ENCODE results near the gene KCNJ15.

Gene KCNJ15

GRCh38 chr21:38249256-38249655, 7.5 kb upstream of the KCNJ15 start:
- ATAC-seq, result no peak
- TF ChIP-seq PPARA (CRISPR knock-in tag; IDR thresholded peaks at IDR 0.05; ENCODE audit: borderline replicate concordance) (no peak), CSDC2 (CRISPR knock-in tag; IDR thresholded peaks at IDR 0.05) (no peak), ZC3H10 (CRISPR knock-in tag; IDR thresholded peaks at IDR 0.05) (no peak), GLIS3 (CRISPR knock-in tag; IDR thresholded peaks at IDR 0.05) (no peak), ZFP30 (CRISPR knock-in tag; IDR thresholded peaks at IDR 0.05) (no peak), TSHZ2 (CRISPR knock-in tag; IDR thresholded peaks at IDR 0.05) (no peak), RARB (CRISPR knock-in tag; IDR thresholded peaks at IDR 0.05) (no peak), OSR1 (CRISPR knock-in tag; IDR thresholded peaks at IDR 0.05) (no peak), CREB5 (CRISPR knock-in tag; IDR thresholded peaks at IDR 0.05; ENCODE audit: low read depth) (no peak), ISL1 (CRISPR knock-in tag; IDR thresholded peaks at IDR 0.05) (no peak), POU6F1 (CRISPR knock-in tag; IDR thresholded peaks at IDR 0.05; ENCODE audit: borderline replicate concordance, low read depth) (no peak), ZNF565 (CRISPR knock-in tag; conservative IDR thresholded peaks at IDR 0.05; ENCODE audit: low read depth) (no peak), TOX (CRISPR knock-in tag; IDR thresholded peaks at IDR 0.05; ENCODE audit: borderline replicate concordance) (no peak), ESRRG (CRISPR knock-in tag; IDR thresholded peaks at IDR 0.05) (no peak), ZNF70 (CRISPR knock-in tag; IDR thresholded peaks at IDR 0.05) (no peak), PATZ1 (CRISPR knock-in tag; IDR thresholded peaks at IDR 0.05; ENCODE audit: borderline replicate concordance) (no peak), ZNF8 (CRISPR knock-in tag; IDR thresholded peaks at IDR 0.05) (no peak)

GRCh38 chr21:38249696-38250278, 7.0 kb upstream of the KCNJ15 start:
- TF ChIP-seq PPARA (CRISPR knock-in tag; IDR thresholded peaks at IDR 0.05; ENCODE audit: borderline replicate concordance), result no peak
- TF ChIP-seq SNAI2 (CRISPR knock-in tag; IDR thresholded peaks at IDR 0.05), result no peak
- no peak for TF ChIP-seq RARB (CRISPR knock-in tag; IDR thresholded peaks at IDR 0.05)
- no peak for TF ChIP-seq CSDC2 (CRISPR knock-in tag; IDR thresholded peaks at IDR 0.05)
- TF ChIP-seq ISL1 (CRISPR knock-in tag; IDR thresholded peaks at IDR 0.05), result no peak
- TF ChIP-seq ARNTL (CRISPR knock-in tag; IDR thresholded peaks at IDR 0.05; ENCODE audit: borderline replicate concordance, low read depth), result no peak
- no peak for TF ChIP-seq POU6F1 (CRISPR knock-in tag; IDR thresholded peaks at IDR 0.05; ENCODE audit: borderline replicate concordance, low read depth)
- no peak for TF ChIP-seq ZNF8 (CRISPR knock-in tag; IDR thresholded peaks at IDR 0.05)
- ATAC-seq, result no peak

- TF ChIP-seq CSRNP3 (CRISPR knock-in tag; IDR thresholded peaks at IDR 0.05) (no peak), TSHZ2 (CRISPR knock-in tag; IDR thresholded peaks at IDR 0.05) (no peak), BACH2 (CRISPR knock-in tag; IDR thresholded peaks at IDR 0.05; ENCODE audit: borderline replicate concordance) (no peak), RARB (CRISPR knock-in tag; IDR thresholded peaks at IDR 0.05) (no peak), ISL1 (CRISPR knock-in tag; IDR thresholded peaks at IDR 0.05) (no peak)
- no peak for ATAC-seq
Measured at GRCh38 chr21:38250991-38251418, 5.8 kb upstream of the KCNJ15 start.

All from SK-N-SH treated with all-trans-retinoic acid at 6 μM for 48 hours (cell line).